ENCODE data around the gene VPS16.

DNA sequence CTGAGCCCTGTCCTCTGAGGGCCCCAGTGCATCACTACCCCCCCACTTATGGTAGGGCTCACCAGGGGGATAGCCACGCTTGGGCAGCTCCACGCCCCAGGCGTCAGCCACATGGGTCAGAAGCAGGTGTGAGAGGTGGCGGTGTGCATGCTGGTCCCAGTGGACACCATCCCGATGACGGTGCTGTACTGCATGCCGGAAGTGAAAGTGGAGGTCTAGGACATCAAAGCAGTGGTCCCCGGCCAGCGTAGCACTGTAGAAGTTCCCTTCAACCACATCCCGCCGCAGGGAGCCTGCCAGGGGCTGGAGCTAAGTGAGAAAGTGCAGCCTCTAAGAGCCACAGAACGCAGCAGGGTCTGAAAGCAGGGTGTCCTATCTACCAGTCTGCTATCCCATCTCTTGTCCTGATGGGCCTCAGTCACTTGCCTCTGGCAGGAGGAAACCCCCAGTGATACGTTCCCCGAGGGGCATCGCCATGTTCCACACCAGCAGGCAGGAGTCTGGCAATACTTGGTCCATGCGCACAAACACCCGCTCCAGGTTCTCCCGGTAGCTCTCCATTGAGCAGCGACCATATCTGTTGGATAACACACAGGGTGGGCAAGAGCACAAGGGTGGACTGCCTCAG lies 2.3 kb upstream of the VPS16 start:
- TF ChIP-seq FOXP2 (optimal IDR thresholded peaks at IDR 0.05; ENCODE audit: control extremely low read depth, extremely low read length, insufficient read depth) (no peak), EZH2 (IDR thresholded peaks at IDR 0.05) (no peak)
